NCI-H446 (cell line): ENCODE results near the gene FN3KRP.

ENCODE experiments used
- DNase-seq, 2 experiments: peaks; one replicate each; lab custom pipeline; 2025; lab: John Stamatoyannopoulos, UW

FN3KRP gene

DNA sequence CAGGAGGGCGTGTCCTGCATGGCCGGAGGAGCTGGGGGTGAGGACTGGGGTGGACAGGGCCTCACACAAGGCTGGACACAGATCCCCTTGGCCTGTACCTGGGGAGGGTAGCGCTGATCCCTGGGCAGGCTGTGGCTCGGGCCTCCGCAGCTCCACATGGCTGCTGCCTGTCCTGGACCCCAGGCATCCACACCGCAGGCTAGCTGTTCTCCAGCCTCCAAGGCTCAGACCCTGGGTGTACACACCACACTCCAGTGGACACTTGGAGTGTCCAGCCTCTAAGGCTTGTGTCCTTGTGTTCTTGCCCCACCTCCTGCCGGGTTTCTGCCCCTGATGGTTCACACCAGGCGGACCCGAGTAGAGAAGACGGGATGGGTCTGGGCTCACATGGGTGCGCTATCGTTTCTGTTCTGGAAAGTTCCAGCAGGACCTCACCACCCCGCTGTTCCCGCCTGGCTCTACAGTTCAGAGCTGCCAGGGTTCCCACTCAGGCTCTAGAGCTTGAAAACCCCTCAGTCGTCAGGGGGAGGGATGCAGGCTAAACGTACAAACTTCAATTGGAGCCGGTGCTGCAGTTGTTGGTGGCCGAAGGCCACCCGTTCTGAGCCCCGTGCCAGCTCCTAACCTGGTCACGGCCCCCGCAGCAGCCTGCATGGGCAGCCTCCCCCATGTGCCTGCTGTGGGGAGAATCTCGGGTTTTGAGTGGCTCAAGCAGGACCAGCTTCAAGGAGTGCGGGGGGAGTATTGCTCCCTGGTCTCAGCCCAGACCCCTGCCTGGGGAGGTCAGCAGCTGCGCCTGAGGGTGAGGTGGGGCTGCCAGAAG lies 6.6 kb upstream of the FN3KRP start:
- DNase-seq: no peak

DNA sequence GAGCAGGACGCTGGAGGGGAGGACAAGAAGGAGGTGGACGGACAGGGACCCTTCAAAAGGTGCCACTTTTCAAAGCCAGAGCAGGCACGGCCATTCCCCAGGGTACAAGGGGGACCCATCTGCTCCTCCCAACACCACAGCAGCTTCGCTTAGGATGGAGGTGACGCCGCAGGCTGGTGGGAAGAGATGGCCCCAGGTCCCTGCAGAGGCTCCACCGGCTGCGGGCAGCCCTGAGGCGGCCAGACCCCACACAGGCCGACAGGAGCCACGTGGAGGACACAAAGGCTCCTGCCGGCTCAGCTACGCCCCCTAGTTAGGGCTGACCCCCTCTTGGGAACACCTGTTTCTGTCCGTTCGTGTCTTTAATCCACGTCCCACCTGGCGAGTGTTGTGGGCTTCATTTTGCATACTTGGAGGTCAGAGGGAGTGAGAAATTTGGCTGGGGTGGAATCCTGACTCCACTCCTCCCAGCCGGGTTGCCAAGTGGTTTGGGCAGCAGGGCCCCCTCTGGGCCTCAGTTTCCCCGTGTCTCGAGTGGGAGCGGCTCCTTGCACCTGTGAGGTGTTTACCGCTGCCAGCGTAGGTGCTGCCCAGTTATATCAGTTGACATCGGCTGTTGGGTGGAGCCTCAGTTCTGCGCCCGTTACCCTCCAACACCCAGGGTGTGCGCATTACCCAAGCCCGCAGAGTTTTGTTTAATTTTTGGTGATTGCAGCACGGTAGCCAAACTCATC lies 5.8 kb upstream of the FN3KRP start:
- DNase-seq: no peak

DNA sequence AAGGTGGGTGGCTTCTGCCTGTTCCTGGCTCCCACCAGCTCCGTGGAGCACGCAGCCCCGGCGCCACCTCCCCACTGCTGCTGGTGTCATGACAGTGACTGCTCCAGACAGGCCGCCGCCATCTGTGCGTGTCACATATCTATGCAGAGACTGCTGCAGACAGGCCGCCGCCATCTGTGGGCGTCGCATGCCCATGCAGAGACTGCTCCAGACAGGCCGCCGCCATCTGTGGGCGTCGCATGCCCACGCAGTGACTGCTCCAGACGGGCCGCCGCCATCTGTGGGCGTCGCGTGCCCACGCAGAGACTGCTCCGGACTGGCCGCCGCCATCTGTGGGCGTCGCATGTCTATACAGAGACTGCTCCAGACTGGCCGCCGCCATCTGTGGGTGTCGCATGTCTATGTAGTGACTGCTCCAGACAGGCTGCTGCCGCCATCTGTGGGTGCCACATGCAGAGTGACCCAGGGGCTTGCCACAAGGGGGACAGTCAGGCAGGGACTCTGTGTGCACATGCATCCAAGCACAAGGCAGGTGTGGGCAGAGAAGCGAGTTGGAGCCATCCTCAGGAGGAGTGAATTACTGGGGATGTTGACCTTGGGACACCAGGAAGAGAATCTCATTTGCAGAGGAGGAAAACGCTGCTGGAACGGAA lies 3.3 kb upstream of the FN3KRP start:
- no peak for DNase-seq

GRCh38 chr17:82718986-82719685 lies 2.6 kb downstream of the FN3KRP start:
- DNase-seq: no peak

GRCh38 chr17:82720204-82720603 lies 3.7 kb downstream of the FN3KRP start:
- no peak for DNase-seq

DNA sequence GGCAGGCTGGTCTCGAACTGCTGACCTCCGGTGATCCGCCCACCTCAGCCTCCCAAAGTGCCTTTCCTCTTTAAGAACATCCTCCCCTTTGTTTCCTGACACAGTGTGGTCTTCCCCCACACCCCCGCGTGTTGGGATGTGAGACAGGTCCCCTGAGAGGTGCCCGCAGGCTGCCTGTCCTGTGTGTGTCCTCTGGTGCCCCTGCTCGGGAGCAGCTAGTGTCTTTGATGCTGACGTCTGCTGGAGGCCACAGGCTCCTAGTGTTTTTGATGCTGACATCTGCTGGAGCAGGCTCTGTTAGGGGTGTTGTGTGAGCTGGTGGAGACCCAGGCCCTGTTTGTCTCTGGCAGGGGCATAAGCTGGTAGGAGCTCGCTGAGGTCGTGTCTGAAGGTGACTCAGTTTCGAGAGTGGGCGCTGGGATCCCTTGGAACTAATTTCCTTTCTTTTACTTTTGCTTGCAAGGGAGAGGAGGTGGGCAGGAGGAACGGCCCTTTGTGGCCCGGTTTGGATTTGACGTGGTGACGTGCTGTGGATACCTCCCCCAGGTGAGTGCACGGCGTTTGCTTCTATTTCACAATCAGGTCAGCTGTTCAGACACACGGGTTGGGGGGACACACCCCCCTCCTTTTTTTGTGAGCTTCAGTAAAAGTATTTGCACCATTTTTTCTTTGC lies 6.0 kb downstream of the FN3KRP start:
- no peak for DNase-seq

DNA sequence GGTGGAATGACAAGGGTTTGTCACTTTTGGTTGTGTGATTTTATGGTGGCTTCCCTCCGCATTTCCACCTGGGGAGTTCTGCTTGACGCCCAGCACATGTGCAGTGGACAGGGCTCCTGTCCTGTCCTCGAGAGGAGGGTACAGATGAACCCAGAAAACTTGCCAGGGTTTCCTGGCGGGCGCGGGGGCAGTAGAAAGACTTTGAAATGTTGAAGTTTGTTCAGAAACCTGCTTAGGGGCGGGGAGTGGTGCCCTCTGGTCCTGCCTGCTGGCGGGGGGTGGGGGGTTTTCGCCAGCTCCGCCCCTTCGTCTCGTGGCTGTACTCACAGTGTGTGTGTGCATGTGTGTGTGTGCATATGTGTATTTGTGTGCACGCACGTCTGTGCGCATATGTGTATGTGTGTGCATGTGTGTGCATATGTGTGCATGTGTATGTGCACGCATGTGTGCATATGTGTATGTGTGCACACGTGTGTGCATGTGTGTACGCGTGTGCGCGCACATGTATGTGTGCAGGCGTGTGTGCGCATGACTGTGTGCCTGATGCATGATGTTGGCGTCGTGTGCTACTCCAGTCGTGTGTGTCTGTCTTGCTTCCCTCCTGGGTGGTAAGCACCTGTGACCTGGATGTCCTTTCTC lies 6.8 kb downstream of the FN3KRP start:
- no peak for DNase-seq

DNA sequence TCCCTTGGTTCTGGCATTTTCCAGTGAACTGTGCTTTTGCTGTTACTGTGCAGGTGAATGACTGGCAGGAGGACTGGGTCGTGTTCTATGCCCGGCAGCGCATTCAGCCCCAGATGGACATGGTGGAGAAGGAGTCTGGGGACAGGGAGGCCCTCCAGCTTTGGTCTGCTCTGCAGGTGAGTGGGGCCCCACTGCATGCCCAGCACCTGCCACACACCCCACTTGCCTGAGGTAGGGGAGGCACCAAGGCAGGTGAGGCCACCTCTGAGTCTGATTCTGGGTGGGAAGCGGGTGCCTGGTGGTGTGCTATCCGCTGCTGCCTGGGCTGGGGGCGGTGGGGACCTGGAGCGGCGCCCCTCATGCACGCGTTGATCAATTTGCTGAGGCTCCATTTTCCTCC lies 9.9 kb downstream of the FN3KRP start:
- no peak for DNase-seq

DNA sequence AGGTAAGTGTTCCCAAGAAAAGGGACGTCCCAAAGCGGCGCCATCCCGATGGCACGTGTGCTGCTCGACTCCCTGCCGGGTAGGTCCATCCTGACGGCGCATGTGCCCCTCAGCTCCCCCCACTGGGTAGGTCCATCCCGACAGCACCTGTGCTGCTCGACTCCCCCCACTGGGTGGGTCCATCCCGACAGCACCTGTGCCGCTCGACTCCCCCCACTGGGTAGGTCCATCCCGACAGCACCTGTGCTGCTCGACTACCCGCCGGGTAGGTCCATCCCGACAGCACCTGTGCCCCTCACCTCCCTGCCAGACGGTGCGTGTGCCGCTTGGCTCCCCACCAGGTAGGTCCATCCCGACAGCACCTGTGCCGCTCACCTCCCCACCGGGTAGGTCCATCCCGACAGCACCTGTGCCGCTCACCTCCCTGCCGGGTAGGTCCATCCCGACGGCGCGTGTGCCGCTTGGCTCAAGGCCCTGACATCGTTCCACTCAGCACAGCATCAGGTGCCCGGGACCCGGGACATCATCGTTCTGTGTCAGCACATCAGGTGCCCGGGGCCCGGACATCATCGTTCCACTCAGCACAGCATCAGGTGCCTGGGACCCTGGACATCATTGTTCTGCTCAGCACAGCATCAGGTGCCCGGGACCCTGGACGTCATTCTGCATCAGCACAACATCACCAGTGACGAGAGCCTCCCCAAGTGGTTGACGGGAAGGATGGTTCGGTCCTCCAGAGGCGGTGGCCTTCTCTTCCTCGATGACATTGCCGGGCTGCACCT lies 13.2 kb downstream of the FN3KRP start:
- DNase-seq: no peak

- no peak for DNase-seq
Observed at GRCh38 chr17:82732118-82732743, 15.7 kb downstream of the FN3KRP start.

DNA sequence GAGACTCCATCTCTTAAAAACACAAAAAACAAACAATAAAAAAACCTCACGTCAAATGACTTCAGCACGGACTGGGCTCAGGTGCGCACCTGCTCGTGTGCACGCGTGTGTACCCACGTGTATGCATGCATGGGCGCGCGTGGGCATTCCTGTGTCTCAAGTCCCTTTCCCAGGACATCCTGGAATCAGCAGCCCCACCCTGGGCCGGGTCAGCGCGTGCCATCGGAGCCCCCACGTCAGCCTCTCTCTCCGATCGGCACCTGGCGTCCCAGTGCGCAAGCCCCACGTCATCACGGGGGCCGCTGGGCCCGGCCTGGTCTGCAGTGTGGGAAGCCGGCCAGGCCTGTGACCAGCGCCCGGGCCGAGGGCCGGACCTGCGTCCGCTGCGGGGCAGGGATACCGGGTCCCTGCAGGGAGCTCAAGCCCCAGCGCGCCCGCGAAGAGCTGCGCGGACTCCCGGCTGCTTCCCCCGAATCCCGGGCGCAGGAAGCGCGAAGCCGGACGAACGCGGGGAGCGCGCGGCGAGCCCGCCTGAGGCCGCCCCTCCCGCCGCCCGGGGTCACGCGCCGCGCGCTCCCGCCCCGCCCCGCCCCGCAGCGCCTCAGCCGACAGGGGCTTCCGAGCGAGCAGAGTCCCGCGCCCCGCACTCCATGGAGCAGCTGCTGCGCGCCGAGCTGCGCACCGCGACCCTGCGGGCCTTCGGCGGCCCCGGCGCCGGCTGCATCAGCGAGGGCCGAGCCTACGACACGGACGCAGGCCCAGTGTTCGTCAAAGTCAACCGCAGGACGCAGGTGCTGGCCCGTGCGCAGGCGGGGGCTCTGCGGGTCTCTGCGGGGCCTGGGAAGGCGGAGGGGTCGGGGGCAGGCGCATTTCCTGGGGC lies 18.7 kb downstream of the FN3KRP start, which contains the start of gene FN3K:
Gene FN3K, plus strand, starts transcription at position 629 of the 880 bp plus-strand sequence. Its CDS starts 22 bp downstream, at position 651.
- peak; percentile 64 to 78 for DNase-seq

DNA sequence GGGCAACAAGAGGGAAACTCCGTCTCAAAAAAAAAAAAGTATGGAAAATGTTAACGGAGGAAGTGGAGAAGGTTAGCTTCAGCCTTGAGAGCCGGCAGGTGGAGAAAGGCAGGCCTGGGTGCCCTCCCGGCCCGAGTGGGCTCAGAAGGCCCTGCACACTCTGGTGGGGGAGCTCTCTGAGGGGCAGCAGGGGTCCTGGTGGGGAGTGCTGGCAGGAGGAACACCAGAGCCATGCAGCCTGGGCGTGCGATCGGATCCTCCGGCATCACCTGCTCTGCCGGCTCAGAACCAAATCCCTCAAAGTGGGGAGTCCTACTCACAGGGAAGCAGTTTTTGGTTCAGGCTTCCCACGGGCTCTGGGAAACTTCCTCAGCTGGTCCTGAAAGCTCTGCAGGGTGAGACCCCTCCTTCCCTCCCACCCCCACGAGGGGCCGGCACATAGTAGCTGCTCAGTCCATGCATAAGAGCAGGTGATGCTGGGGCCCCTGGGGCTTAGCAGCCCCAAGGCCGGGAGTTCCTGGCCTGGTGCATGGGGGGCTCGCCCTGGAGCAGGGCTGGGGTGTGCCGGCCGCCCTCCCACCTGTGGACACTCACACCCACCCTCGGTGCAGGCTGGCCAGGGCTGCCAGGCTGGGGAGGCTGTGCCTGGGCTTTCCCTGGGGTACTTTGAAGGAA lies 20.1 kb downstream of the FN3KRP start:
- no peak for DNase-seq

DNA sequence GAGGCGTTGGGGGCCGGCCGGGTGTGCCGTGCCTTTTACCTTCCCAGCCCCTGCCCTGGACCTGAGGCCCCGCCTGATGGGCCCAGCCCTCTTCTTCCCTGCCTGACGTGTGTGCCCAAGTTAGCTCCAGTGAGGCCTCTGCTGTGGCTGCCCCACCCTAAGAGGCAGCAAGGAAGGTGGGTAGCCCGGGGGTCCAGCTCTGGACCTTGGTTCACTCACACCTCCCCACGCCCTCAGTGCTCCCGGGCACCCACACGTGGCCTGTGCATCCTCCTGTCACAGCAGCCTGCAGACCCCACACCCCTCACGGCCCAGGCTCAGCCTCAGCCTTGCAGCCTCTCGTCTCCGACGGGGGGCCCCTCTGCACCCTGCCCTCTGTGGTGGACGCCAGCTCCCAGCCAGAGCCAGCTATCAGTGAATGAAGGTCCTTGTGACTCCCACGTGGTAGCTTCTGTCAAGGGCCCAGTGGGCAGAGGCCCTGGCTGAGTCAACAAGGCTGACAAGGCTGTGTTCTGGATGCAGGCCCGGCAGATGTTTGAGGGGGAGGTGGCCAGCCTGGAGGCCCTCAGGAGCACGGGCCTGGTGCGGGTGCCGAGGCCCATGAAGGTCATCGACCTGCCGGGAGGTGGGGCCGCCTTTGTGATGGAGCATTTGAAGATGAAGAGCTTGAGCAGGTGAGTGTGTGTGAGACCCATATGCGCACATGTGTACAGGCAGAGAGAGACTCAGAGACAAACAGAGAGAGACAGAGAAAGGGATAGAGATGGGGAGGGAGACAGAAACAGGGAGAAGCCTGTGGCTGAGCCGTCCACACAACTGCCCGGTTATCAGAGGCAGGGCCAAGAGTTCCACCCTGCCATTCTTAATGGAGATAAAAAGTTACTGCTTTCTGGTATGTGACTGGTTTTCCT lies 21.7 kb downstream of the FN3KRP start:
- DNase-seq: no peak

DNA sequence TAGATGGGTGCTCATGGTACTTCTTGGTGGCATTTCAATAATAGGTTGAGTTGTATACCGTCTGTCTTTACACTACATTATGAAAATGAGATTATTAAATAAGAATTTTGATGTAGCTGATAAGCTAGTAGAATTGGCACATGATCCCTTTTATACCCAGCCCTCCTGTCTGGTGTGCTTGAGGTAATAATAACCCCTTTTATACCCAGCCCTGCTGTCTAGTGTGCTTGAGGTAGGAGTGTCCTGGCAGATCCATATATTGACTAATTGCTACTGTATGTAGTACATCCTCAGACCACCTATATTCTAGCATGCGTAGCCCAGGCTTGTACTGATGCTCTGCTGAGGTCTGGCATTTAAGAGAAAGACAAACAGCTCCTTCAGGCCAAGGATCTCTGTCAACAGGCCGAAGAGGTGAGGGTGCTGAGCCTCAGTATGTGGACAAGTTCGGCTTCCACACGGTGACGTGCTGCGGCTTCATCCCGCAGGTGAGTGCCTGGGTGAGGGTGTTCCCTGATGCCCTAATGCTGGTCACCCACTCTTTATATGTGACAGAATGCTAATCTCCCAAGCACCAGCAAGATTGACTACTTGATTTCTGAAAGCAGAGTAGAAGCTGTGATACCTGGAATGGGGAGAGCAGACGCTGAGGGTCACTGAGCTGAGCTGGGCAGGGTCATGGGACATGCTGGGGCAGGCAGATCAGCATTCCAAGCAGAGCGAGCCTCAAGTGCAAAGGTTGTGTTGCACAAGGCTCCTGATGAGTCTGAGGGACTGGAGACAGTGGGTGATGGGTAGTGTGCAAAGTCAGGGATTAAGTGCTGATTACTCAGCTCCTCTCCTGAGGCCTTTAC lies 24.6 kb downstream of the FN3KRP start:
- no peak for DNase-seq

- DNase-seq: no peak
Observed at GRCh38 chr17:82743344-82744219, 27.1 kb downstream of the FN3KRP start.
